AG20443 (cell line): ENCODE measurements around the gene ROPN1L.
"Not testable (repeated sequence)": the region's sequence is repeated elsewhere in the genome, so short reads cannot be mapped to it uniquely, and the experiment has no call there.

Source experiments
- DNase-seq: peaks from one replicate; pipeline ENCODE4 v3.0.0; 2012; ENCODE audit warnings: low spot score, mixed read lengths

ROPN1L gene

GRCh38 chr5:10478436-10478835 is 36.8 kb downstream of the ROPN1L start:
- DNase-seq = no peak

DNA sequence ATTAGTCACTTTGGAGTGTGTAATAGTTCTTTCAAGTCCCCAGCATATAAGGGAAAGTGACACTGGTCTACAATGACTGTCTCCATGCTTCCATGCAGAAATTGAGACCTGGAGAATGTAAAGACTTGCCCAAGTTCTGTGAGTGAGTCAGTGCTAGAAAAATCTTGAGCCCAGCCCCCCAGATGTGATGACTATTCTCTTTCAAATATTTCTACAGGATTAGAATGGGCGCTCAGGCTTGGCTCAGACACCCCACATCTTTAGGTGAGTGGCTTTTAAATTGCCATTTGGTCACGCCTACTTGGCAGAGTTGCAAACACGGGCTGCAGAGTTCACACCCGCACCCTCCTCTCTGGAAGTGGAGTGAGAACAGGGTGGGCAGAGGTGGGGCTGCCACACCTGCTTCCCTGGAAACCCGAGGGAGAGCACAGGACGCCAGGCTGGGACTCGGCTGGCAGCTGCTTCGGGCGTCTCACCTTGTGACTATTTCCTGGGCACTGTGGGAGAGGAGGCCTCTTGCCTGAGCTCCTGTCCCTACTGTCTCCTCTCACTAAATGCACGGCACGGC is 37.6 kb downstream of the ROPN1L start:
- DNase-seq = peak; percentile 88

GRCh38 chr5:10480237-10480985 is 38.7 kb downstream of the ROPN1L start:
- no peak for DNase-seq

DNA sequence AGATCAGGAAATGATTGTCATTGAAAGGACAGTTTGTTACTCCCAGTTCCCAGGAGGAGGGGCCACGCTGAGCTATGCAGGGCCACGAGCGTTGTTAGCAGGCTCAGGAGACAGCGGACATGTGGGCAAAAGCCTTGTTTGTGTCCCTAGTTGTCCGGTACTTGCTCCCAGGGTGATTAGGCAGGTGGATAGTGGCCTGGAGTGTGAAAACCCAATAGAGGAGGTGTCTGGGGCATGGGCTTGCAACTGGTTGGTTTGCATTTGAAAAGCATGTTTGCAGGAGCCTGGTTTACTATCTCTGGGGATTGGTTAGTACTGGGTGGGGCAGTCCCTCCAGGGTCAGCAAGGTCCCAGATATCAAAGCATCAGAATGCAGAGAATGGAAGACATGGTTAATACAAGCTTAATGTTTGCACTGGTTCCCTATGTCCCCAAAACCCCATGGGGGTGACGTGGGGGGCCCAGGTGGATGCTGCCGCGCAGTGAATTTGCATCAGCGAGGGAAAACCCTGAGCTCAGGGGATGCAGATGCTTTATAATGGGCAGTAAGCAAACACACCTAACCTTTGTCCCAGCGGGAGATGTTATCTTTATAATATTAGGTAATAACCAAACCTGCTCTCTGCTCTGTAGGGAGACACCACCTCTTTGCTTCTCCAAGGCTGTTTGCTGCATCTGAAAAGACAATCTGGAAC is 39.7 kb downstream of the ROPN1L start:
- DNase-seq = no peak

GRCh38 chr5:10482791-10483530 is 41.3 kb downstream of the ROPN1L start:
- no peak for DNase-seq

GRCh38 chr5:10484774-10485141 is 43.1 kb downstream of the ROPN1L start:
- DNase-seq = no peak

- no peak for DNase-seq
These were observed 43.6 kb downstream of the ROPN1L start for GRCh38 chr5:10485142-10485795.

GRCh38 chr5:10485897-10486296 is 44.2 kb downstream of the ROPN1L start:
- DNase-seq = no peak

DNA sequence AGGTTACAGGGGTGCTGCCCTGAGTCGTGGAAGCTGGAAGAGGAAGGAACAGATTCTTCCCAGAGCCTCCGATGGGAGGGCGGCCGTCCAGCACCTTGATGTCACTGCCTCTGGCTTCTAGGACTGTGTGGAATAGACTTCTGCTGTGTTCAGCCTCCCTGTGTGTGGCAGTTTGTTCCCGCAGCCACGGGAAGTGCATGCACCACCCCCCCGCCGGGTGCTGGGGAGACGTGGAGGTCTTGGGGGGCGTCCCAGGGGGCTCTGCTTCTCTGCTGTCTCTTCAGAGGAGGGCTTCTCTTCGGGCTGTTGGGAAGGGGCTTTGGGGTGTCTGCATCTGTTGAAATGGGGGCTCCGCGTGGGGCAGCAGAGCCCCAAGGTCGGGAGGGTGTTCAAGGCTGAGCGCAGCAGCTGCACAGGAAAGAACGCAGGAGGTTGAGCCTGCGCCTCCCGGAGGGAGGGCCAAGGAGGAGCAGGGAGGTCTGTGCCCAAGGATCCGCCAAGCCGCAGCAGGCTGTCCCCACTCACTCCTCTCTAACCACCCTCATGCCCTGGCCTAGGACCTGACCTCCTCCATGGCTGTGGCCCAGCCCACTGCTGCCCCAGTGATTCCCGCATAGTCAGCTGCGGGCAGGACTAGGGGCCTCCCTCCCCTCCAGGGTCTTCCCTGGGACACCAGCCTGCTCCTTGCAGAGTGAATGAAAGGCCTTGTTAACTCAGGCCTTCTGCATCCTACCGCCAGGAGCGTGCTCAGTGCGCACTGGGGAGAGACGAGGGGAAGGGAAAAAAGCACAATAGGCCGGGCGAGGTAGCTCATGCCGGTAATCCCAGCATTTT is 45.0 kb downstream of the ROPN1L start:
- no peak for DNase-seq

DNA sequence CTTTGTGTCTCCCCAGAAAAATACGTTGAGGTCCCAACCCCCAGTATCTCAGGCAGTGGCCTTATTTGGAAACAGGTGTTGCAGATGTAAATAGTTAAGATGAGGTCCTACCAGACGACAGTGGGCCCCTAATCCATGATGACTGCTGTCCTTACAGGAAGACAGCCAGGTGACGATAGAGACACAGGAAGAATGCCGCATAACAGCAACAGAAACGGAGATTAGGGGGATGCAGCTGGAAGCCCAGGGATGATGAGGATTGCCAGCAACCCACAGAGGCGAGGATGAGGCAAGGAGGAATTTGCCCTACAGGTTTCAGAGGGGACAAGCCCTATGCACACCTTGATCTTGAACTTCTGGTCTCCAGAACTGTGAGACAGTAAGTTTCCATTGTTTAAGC is 46.5 kb downstream of the ROPN1L start:
- no peak for DNase-seq

DNA sequence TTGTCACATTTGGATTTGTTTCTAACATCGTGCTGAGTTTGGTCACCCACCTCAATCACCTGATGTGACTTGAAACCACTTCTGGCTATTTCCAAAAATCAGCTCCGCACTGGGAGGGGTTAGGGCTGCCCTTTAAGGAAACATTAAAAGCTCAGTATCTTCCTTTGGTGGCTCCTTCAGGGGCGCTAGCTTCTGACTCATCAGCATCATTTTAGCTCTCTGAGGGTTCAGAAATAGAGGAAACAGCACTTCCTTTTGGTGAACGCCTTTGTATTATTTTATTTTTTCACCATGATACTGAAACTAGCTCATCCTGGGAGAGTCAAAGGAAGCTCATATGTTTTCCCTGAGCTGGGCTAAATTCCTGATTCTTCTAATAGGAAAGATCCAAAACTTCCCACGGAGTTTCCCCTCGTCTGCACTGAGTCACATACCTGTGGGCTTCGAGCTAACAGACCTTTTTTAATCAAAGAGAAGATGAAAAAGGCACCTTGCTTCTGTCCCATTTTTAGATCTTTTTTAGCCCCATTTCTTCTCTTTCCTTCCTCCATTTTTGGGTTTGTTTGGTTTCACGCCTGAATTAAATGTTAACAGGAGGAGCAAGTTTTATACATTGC is 48.2 kb downstream of the ROPN1L start:
- DNase-seq = peak; percentile 41

GRCh38 chr5:10490927-10491672 is 49.4 kb downstream of the ROPN1L start:
- no peak for DNase-seq

GRCh38 chr5:10491673-10492026 is 50.0 kb downstream of the ROPN1L start:
- no peak for DNase-seq

DNA sequence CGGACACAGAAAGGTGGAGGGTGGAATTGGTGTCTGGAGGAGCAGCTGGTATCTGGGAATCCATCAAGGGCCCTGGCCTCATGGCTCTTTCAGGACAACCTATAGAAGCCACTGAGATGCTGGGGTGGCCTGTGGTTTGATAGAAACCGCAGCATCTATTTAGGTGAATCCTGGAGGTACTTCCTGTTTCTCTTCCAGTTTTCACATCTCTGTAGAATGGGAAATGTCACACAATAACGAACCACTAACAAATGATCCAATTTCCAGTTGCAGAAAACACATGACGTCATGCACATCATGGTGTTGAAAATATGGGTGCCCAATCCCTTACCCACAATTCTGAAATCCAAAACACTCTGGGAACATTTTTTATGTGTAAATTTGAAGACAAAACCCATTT is 52.2 kb downstream of the ROPN1L start:
- DNase-seq = no peak

DNA sequence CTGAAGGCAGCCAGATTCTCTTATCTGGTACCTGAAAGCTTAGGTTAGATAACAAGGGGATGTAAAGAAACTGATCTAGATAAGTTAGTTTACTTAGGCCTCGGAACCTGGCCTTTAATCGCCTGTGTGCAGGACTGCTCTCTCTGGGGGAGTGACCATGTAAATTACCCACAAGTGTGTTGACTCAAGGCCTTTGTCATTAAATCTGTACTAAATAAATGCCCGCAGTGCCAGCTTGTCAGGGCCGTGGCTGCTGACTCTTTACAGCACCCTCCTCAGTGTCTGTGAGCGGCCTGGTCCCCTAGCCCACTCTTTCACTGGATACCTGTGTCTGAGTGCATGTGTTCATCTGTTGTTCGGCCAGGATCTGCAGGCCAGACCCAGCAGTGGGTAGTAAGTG is 52.8 kb downstream of the ROPN1L start:
- not testable (repeated sequence) for DNase-seq

- no peak for DNase-seq
These were observed 55.9 kb downstream of the ROPN1L start for GRCh38 chr5:10497554-10497953.

- DNase-seq = no peak
These were observed 56.7 kb downstream of the ROPN1L start for GRCh38 chr5:10498350-10498749.

DNA sequence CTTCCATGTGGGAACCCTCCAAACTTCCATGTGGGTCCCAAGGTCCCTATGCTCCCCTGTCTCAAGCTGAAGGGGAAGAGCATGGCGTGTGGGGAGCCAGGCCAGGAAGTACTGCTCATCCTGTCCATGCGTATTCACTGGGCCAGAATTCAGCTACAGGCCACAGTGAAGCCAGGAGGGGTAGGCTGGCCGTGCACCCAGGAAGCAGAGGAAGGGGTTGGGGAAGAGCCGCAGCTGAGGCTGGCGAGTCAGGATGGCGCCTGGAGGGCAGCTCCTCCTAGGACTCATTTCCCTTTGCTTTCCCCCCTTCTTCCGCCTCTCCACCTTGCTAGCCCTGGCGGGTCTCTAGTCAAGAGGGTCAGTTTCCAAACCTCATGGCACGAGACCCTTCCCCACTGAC is 57.4 kb downstream of the ROPN1L start:
- no peak for DNase-seq

- no peak for DNase-seq
These were observed 58.1 kb downstream of the ROPN1L start for GRCh38 chr5:10499776-10500175.

DNA sequence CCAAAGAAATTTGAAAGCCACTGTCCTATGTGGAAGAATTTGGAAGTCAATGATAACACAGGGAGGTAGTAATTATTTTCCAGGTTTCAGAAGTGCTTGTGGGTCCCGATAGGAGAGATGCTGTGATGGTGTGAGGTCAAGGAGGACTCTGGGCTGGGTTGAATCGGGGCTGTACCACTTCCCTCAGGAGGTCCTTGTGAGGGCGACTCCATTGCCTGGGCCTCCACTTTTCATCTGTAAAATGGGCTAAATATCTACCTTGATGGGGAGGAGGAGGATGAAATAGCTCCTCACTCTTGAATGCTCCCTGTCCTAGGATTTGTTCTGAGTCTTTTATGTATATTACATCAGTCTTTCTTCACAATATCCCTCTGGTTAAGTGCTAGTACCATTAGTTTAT is 59.0 kb downstream of the ROPN1L start:
- DNase-seq = no peak
